Measurements from ENCODE around the gene CYTH1. TPM values are rescaled to one million over a fixed set of nuclear protein-coding genes. Genes with fewer than 3 reads are reported as not detected.

The CYTH1 gene
- total RNA-seq, 1 experiment from 2014 or later = 34.3 TPM

DNA sequence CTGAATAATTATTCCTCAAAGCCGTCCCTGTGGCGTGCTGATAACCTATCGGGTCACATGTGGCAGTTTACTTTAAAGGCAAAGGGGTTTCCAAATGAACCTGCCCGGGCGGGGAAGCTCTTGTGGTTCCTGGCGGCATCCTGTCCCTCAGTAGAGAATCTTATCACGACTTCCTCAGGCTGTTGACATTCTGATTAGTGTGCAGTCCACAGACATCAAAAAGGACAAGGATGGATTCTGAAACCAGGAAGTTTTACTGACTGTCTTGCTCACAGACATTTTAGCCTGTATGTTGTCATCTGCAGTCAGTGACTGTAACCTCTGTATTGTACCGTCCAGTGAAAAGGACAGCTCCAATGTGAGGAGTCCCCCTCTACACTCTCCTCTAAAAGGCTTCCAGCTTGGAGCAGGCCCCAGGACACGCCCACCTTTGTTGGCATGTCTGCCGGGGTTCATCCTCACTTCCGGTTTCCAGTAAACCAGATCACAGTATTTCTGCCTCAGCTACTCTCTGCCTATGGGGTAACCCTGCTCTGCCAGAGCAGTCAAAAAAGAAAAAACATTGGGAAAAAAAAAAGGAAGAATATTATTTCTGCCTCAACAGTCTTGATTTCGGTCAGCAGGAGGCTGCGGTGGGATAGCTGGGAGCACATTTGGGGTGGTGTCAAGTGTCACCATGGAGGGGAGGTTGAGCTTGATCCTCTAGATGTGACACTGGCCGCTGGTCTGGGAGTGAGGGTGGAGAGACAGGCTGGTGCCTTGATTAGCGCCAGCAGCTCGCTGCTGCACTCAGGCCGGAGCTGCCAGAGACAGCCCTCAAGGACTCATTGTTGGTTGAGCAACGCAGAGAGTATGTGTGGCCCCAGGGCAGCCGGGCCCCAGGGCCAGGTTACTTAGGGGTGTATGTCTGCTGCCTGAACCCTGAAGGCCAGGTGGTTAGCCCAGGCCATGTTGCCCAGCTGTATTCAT lies 115.8 kb downstream of the CYTH1 start:
- H3K27me3 ChIP-seq (ENCODE audit: insufficient read depth, low read length) = no peaks in the 10 kb centered on the region; the same call in 1 of the 2 replicates
- RAD21 ChIA-PET (ENCODE audit: low non-redundant PET in 1 of 2, low total read pairs in 2 of 2, uncharacterized antibody in 2 of 2, unreplicated experiment in 2 of 2) = no interaction called here
- ATAC-seq (no peak), DNase-seq (ENCODE audit: low read depth, low spot score) (no peak)
- POLR2A ChIA-PET = no interaction called here
- no peak overlapping the region for H3K4me2 ChIP-seq (ENCODE audit: low read length)
- no peaks in the 10 kb centered on the region for H3K36me3 ChIP-seq (ENCODE audit: control insufficient read depth in 1 of 2, insufficient read depth in 2 of 2, low read length in 2 of 2)
- no TSS peak for BruUV-seq (replicated peaks)
- H3K79me2 ChIP-seq (ENCODE audit: insufficient read depth, low read length) = no peaks in the 10 kb centered on the region
- no peak overlapping the region for H3K27ac ChIP-seq (ENCODE audit: low read depth, low read length)
- intact Hi-C loops (cut with micrococcal nuclease) = no loop called here
- TF ChIP-seq, protein P1, sequence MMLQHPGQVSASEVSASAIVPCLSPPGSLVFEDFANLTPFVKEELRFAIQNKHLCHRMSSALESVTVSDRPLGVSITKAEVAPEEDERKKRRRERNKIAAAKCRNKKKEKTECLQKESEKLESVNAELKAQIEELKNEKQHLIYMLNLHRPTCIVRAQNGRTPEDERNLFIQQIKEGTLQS (IDR thresholded peaks at IDR 0.05) = no peak
- TF ChIP-seq ELF1 (IDR thresholded peaks at IDR 0.05; ENCODE audit: borderline replicate concordance, low read depth) (no peak), ZFX (IDR thresholded peaks at IDR 0.05) (no peak)
- TF ChIP-seq, protein P2, sequence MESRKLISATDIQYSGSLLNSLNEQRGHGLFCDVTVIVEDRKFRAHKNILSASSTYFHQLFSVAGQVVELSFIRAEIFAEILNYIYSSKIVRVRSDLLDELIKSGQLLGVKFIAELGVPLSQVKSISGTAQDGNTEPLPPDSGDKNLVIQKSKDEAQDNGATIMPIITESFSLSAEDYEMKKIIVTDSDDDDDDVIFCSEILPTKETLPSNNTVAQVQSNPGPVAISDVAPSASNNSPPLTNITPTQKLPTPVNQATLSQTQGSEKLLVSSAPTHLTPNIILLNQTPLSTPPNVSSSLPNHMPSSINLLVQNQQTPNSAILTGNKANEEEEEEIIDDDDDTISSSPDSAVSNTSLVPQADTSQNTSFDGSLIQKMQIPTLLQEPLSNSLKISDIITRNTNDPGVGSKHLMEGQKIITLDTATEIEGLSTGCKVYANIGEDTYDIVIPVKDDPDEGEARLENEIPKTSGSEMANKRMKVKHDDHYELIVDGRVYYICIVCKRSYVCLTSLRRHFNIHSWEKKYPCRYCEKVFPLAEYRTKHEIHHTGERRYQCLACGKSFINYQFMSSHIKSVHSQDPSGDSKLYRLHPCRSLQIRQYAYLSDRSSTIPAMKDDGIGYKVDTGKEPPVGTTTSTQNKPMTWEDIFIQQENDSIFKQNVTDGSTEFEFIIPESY (IDR thresholded peaks at IDR 0.05; ENCODE audit: extremely low read depth, insufficient replicate concordance, low read length) = no peak
- no peaks in the 10 kb centered on the region; a peak in 1 of 4 replicates for H3K4me1 ChIP-seq (ENCODE audit: control insufficient read depth in 1 of 2, insufficient read depth in 2 of 2, low read length in 2 of 2)
- no peaks in the 10 kb centered on the region for H3K9me2 ChIP-seq (ENCODE audit: insufficient read depth)
- H3K9me3 ChIP-seq (ENCODE audit: control insufficient read depth in 1 of 2, insufficient read depth in 1 of 2, low read depth in 1 of 2, low read length in 2 of 2) = no peaks in the 10 kb centered on the region
- CTCF ChIA-PET = no interaction called here
- H3K9ac ChIP-seq (ENCODE audit: low read length) = no peak overlapping the region
- H3K4me3 ChIP-seq (replicated peaks in 1 of 2; ENCODE audit: low read depth in 1 of 2, low read length in 2 of 2) = no peak overlapping the region
- no peaks in the 10 kb centered on the region for H4K20me1 ChIP-seq (ENCODE audit: insufficient read depth)
- no peak overlapping the region for H2AFZ ChIP-seq (ENCODE audit: low read depth, low read length, poor library complexity, severe bottlenecking)

DNA sequence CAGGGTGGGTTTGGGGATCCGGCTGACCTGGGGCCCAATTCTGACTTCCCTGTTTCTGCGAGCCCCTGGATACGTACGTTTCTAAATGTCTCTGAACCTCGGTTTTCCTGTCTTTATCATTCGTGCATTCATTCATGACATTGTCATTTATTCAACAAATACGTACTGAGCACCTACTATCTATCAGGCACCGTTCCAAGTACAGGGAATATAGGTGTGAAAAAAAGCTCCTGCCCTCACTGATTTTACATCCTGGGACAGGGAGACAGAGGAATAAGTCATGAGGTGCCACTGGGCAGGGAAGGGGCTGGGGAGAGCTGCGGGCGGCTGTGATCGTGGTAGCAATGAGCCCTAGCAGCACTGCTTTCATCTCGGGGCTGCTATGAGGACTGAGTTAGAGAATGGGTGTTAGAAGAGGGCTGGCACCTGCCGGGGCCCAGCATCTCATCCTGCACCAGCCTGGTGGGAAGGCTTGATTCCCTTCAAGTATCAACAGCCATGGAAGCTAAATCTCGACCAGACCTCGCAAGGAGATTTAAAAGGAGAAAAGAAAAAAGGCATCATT lies 116.6 kb downstream of the CYTH1 start:
- Histone ChIP-seq H3K9me3 (ENCODE audit: control insufficient read depth in 1 of 2, insufficient read depth in 1 of 2, low read depth in 1 of 2, low read length in 2 of 2) (no peaks in the 10 kb centered on the region), H2AFZ (ENCODE audit: low read depth, low read length, poor library complexity, severe bottlenecking) (no peak overlapping the region), H3K36me3 (ENCODE audit: control insufficient read depth in 1 of 2, insufficient read depth in 2 of 2, low read length in 2 of 2) (no peaks in the 10 kb centered on the region), H3K4me3 (replicated peaks in 1 of 2; ENCODE audit: low read depth in 1 of 2, low read length in 2 of 2) (no peak overlapping the region), H3K79me2 (ENCODE audit: insufficient read depth, low read length) (no peaks in the 10 kb centered on the region), H3K27me3 (ENCODE audit: insufficient read depth, low read length) (no peaks in the 10 kb centered on the region; the same call in 1 of the 2 replicates), H3K4me1 (ENCODE audit: control insufficient read depth in 1 of 2, insufficient read depth in 2 of 2, low read length in 2 of 2) (no peaks in the 10 kb centered on the region; a peak in 1 of 4 replicates), H3K27ac (ENCODE audit: low read depth, low read length) (no peak overlapping the region), H3K9ac (ENCODE audit: low read length) (no peak overlapping the region), H3K4me2 (ENCODE audit: low read length) (no peak overlapping the region), H3K9me2 (ENCODE audit: insufficient read depth) (no peaks in the 10 kb centered on the region), H4K20me1 (ENCODE audit: insufficient read depth) (no peaks in the 10 kb centered on the region)
- POLR2A ChIA-PET = no interaction called here
- no peak for DNase-seq (ENCODE audit: low read depth, low spot score)
- RAD21 ChIA-PET (ENCODE audit: low non-redundant PET in 1 of 2, low total read pairs in 2 of 2, uncharacterized antibody in 2 of 2, unreplicated experiment in 2 of 2) = no interaction called here
- intact Hi-C loops (cut with micrococcal nuclease) = no loop called here
- BruUV-seq (replicated peaks) = no TSS peak
- ATAC-seq = no peak
- CTCF ChIA-PET = no interaction called here
- no peak for TF ChIP-seq ELF1 (IDR thresholded peaks at IDR 0.05; ENCODE audit: borderline replicate concordance, low read depth)
- TF ChIP-seq EZH2phosphoT487 (IDR thresholded peaks at IDR 0.05; ENCODE audit: borderline replicate concordance) = no peak
- TF ChIP-seq CEBPB (IDR thresholded peaks at IDR 0.05; ENCODE audit: low read depth) = no peak
- TF ChIP-seq POLR2A (IDR thresholded peaks at IDR 0.05; ENCODE audit: borderline replicate concordance, extremely low read depth, insufficient read depth, insufficient read length) = no peak
- TF ChIP-seq JUND (IDR thresholded peaks at IDR 0.05) = no peak
- no peak for TF ChIP-seq FOSL1 (IDR thresholded peaks at IDR 0.05; ENCODE audit: low read depth)
- TF ChIP-seq, protein P3, sequence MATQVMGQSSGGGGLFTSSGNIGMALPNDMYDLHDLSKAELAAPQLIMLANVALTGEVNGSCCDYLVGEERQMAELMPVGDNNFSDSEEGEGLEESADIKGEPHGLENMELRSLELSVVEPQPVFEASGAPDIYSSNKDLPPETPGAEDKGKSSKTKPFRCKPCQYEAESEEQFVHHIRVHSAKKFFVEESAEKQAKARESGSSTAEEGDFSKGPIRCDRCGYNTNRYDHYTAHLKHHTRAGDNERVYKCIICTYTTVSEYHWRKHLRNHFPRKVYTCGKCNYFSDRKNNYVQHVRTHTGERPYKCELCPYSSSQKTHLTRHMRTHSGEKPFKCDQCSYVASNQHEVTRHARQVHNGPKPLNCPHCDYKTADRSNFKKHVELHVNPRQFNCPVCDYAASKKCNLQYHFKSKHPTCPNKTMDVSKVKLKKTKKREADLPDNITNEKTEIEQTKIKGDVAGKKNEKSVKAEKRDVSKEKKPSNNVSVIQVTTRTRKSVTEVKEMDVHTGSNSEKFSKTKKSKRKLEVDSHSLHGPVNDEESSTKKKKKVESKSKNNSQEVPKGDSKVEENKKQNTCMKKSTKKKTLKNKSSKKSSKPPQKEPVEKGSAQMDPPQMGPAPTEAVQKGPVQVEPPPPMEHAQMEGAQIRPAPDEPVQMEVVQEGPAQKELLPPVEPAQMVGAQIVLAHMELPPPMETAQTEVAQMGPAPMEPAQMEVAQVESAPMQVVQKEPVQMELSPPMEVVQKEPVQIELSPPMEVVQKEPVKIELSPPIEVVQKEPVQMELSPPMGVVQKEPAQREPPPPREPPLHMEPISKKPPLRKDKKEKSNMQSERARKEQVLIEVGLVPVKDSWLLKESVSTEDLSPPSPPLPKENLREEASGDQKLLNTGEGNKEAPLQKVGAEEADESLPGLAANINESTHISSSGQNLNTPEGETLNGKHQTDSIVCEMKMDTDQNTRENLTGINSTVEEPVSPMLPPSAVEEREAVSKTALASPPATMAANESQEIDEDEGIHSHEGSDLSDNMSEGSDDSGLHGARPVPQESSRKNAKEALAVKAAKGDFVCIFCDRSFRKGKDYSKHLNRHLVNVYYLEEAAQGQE (IDR thresholded peaks at IDR 0.05; ENCODE audit: low read depth) = no peak
- TF ChIP-seq SIN3A (IDR thresholded peaks at IDR 0.05; ENCODE audit: low read depth) = no peak

Measured in HCT116 (cell line).